Mesendoderm (in vitro differentiated cells): ENCODE measurements around the gene PISD.
A peak's percentile ranks its signal among the peaks of the same experiment; 100 is the strongest.
"Not testable (repeated sequence)": the region's sequence is repeated elsewhere in the genome, so short reads cannot be mapped to it uniquely, and the experiment has no call there.

Source experiments
- DNase-seq: peaks from one replicate; pipeline ENCODE4 v3.0.0; 2013
- H2AK5ac ChIP-seq: 2 replicates; pipeline ENCODE4 v1.6.1; 2013; ENCODE audit warnings: low read length, inconsistent platforms
- H2BK120ac ChIP-seq: 2 replicates; pipeline ENCODE4 v1.6.1; 2013; ENCODE audit warnings: low read depth, mild to moderate bottlenecking, low read length, moderate library complexity, mixed read lengths
- H2BK15ac ChIP-seq: replicated peaks from 2 replicates; pipeline ENCODE4 v1.6.1; 2013; ENCODE audit warnings: low read depth, mild to moderate bottlenecking, moderate library complexity
- H2BK5ac ChIP-seq: 2 replicates; pipeline ENCODE4 v1.6.1; 2013; ENCODE audit warnings: low read length, inconsistent platforms
- H3K18ac ChIP-seq: 2 replicates; pipeline ENCODE4 v1.6.1; 2013; ENCODE audit warnings: mild to moderate bottlenecking, low read length, mixed read lengths
- H3K23ac ChIP-seq: one replicate; pipeline ENCODE4 v1.6.1; 2013; ENCODE audit warnings: low read length
- H3K27ac ChIP-seq: 2 replicates; pipeline ENCODE4 v1.5.1; 2013; ENCODE audit warnings: low read depth, mild to moderate bottlenecking, inconsistent platforms, low read length, moderate library complexity
- H3K27me3 ChIP-seq: 2 replicates; pipeline ENCODE4 v1.6.1; 2013; ENCODE audit warnings: low read length, control low read depth, mild to moderate bottlenecking, inconsistent platforms; ENCODE audit not compliant: insufficient read depth, poor library complexity
- H3K36me3 ChIP-seq: 2 replicates; pipeline ENCODE4 v1.6.1; 2013; ENCODE audit warnings: low read length, inconsistent platforms; ENCODE audit not compliant: control insufficient read depth, insufficient read depth
- H3K4ac ChIP-seq: one replicate; pipeline ENCODE4 v1.6.1; 2013; ENCODE audit warnings: low read depth, mild to moderate bottlenecking, low read length, moderate library complexity
- H3K4me1 ChIP-seq: 2 replicates; pipeline ENCODE4 v1.6.1; 2013; ENCODE audit warnings: low read depth, low read length, inconsistent platforms; ENCODE audit not compliant: control insufficient read depth
- H3K4me2 ChIP-seq: 2 replicates; pipeline ENCODE4 v1.6.1; 2013; ENCODE audit warnings: low read length
- H3K4me3 ChIP-seq: 2 replicates; pipeline ENCODE4 v1.5.1; 2013; ENCODE audit warnings: mild to moderate bottlenecking, low read length
- H3K56ac ChIP-seq: one replicate; pipeline ENCODE4 v1.6.1; 2013; ENCODE audit warnings: low read length
- H3K79me1 ChIP-seq: 2 replicates; pipeline ENCODE4 v1.6.1; 2013; ENCODE audit warnings: low read length, inconsistent platforms
- H3K79me2 ChIP-seq: 2 replicates; pipeline ENCODE4 v1.6.1; 2013; ENCODE audit warnings: mild to moderate bottlenecking, low read length; ENCODE audit not compliant: control insufficient read depth, insufficient read depth
- H3K9ac ChIP-seq: 2 replicates; pipeline ENCODE4 v1.6.1; 2013; ENCODE audit warnings: low read length, inconsistent platforms
- H4K5ac ChIP-seq: one replicate; pipeline ENCODE4 v1.6.1; 2013; ENCODE audit warnings: low read length
- H4K8ac ChIP-seq: one replicate; pipeline ENCODE4 v1.6.1; 2013; ENCODE audit warnings: low read depth, mild to moderate bottlenecking, control low read depth, low read length, moderate library complexity
- WGBS: extraction: QIAGEN DNeasy Blood & Tissue Kit; methylation state at CpG from one replicate; pipeline ENCODE4 v1.1.7; 2013; ENCODE audit warnings: low lambda C conversion rate, missing lambda C conversion rate; ENCODE audit not compliant: insufficient coverage; ENCODE audit errors: extremely low coverage; 5-methylcytosine and 5-hydroxymethylcytosine counted together

Gene PISD

DNA sequence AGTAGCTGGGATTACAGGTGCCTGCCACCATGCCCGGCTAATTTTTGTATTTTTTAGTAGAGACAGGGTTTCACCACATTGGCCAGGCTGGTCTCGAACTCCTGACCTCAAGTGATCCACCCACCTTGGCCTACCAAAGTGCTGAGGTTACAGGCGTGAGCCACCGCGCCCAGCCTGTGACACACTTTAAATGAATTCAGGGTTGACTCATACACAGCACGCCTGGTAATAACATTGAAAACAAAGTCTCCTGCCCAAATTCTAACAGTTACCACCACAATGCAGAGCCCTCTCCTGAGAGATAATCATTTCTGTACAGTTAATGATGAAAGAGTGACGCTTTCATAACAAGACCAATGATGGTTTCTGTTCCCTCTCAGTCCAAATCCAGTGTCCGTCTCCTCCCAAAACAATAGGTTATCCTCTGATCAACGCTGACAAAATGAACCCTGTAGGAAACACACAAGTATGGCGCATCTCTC is 1.1 kb downstream of the PISD start:
- WGBS = no CpG with 5 or more reads among the region's 10 CpGs
- H3K4me2 ChIP-seq = peak overlapping the region; percentile 53
- H3K9ac ChIP-seq = peak overlapping the region; percentile 73
- H3K79me2 ChIP-seq = peaks cover 41% of the 10 kb centered on the region
- not testable (repeated sequence) for H3K23ac ChIP-seq, H3K4me1 ChIP-seq, H2BK5ac ChIP-seq, H2BK15ac ChIP-seq, H3K27me3 ChIP-seq, H3K4ac ChIP-seq, H4K5ac ChIP-seq, H4K8ac ChIP-seq, H2AK5ac ChIP-seq, H3K18ac ChIP-seq, H3K36me3 ChIP-seq, H2BK120ac ChIP-seq, H3K27ac ChIP-seq
- peaks cover 16% of the 10 kb centered on the region for H3K79me1 ChIP-seq
- peak overlapping the region; percentile 93 for H3K4me3 ChIP-seq
- DNase-seq = peak; percentile 39
- peak overlapping the region; percentile 93 for H3K56ac ChIP-seq

DNA sequence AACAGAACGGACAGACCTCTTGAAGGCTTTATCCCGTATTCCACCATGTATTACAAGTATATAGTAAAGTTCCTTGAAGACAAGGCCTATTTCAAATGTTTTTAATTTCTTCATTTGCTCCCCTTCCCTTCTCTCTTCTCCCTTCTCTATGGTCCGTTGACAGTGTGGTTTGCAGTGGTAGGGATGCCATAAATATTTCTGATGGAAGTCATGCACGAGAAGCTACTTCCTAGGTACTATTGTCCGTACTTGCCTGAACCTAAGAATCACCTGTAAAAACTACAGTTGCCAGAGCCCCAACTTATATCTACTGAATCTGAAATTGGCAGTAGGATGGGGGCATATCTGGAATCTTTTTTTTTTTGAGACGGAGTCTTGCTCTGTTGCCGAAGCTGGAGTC is 2.8 kb downstream of the PISD start:
- no peak overlapping the region for H3K23ac ChIP-seq
- H3K27ac ChIP-seq = no peak overlapping the region
- H3K79me2 ChIP-seq = peaks cover 46% of the 10 kb centered on the region
- no peak overlapping the region for H3K56ac ChIP-seq
- no peak overlapping the region for H4K5ac ChIP-seq
- no peak for DNase-seq
- H3K27me3 ChIP-seq = no peaks in the 10 kb centered on the region
- H4K8ac ChIP-seq = no peak overlapping the region
- peaks cover 2% of the 10 kb centered on the region for H3K36me3 ChIP-seq
- peaks cover 19% of the 10 kb centered on the region for H3K79me1 ChIP-seq
- H3K9ac ChIP-seq = no peak overlapping the region
- H2BK120ac ChIP-seq = no peak overlapping the region
- H3K4me1 ChIP-seq = peaks cover 5% of the 10 kb centered on the region
- H3K18ac ChIP-seq = no peak overlapping the region
- no peak overlapping the region for H2AK5ac ChIP-seq
- no peak overlapping the region for H3K4me2 ChIP-seq
- H3K4ac ChIP-seq = no peak overlapping the region
- no peak overlapping the region for H2BK15ac ChIP-seq
- WGBS = no CpG with 5 or more reads among the region's 7 CpGs
- H2BK5ac ChIP-seq = no peak overlapping the region
- no peak overlapping the region for H3K4me3 ChIP-seq

DNA sequence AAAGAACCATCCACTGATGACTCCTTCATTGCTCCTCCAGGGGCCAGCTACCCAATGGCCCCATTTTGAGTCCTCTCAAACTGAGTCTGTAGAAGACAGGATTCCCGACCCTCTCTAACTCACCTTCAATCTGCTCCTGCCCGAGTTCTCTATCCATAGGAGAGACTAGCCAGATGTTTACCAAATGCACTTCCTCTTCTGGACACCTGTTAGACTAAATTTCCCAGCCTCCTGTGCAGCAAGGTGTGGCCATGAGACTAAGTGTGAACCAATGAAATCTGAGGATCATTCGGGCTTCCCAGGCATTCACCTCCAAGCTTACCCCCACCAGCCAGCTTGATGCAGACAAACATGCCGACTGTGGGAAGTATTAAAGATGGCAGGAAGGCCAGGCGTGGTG is 7.6 kb downstream of the PISD start:
- no peaks in the 10 kb centered on the region for H3K4me1 ChIP-seq
- no peak overlapping the region for H4K5ac ChIP-seq
- H2BK120ac ChIP-seq = no peak overlapping the region
- H3K4me2 ChIP-seq = no peak overlapping the region
- no peaks in the 10 kb centered on the region for H3K27me3 ChIP-seq
- no CpG with 5 or more reads among the region's 5 CpGs for WGBS
- H3K79me1 ChIP-seq = peaks cover 16% of the 10 kb centered on the region
- H2AK5ac ChIP-seq = no peak overlapping the region
- no peak overlapping the region for H3K56ac ChIP-seq
- H2BK15ac ChIP-seq = no peak overlapping the region
- H3K36me3 ChIP-seq = peaks cover 4% of the 10 kb centered on the region
- H3K23ac ChIP-seq = no peak overlapping the region
- DNase-seq = no peak
- H3K79me2 ChIP-seq = peaks cover 39% of the 10 kb centered on the region
- H4K8ac ChIP-seq = no peak overlapping the region
- H3K4me3 ChIP-seq = no peak overlapping the region
- no peak overlapping the region for H3K27ac ChIP-seq
- no peak overlapping the region for H3K9ac ChIP-seq
- H3K18ac ChIP-seq = no peak overlapping the region
- no peak overlapping the region for H3K4ac ChIP-seq
- no peak overlapping the region for H2BK5ac ChIP-seq

DNA sequence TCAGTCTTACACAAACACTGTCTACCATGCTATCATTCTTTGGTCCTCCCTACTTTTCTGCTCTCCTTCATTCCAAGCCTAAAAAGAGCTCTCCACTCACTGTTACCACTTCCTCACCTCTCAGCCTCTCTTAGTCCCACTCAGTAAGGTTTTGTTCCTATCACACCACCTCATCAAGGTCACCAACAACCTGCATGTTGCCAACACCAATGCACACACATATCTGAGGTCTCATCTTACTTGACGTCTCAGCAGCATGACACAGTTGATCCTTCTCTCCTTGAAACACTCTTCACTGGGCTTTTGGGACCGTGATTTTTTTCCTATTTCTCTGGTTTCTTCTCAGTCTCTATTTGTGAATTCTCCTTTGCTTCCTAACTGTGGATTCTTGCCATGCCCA is 8.1 kb downstream of the PISD start:
- Histone ChIP-seq H3K27me3 (no peaks in the 10 kb centered on the region), H2BK120ac (no peak overlapping the region), H2AK5ac (no peak overlapping the region), H3K4ac (no peak overlapping the region), H4K8ac (no peak overlapping the region), H3K36me3 (peaks cover 4% of the 10 kb centered on the region), H3K23ac (no peak overlapping the region), H3K4me3 (no peak overlapping the region), H3K56ac (no peak overlapping the region), H3K4me1 (no peaks in the 10 kb centered on the region), H2BK15ac (no peak overlapping the region), H4K5ac (no peak overlapping the region), H2BK5ac (no peak overlapping the region), H3K18ac (no peak overlapping the region), H3K4me2 (no peak overlapping the region), H3K79me1 (peaks cover 16% of the 10 kb centered on the region), H3K9ac (no peak overlapping the region), H3K79me2 (peaks cover 35% of the 10 kb centered on the region), H3K27ac (no peak overlapping the region)
- DNase-seq = no peak
- no CpG with 5 or more reads among the region's 2 CpGs for WGBS

GRCh38 chr22:31652911-31653684 is 8.9 kb downstream of the PISD start:
- Histone ChIP-seq H3K18ac (no peak overlapping the region), H3K4me3 (no peak overlapping the region), H3K23ac (no peak overlapping the region), H2AK5ac (no peak overlapping the region), H3K27me3 (no peaks in the 10 kb centered on the region), H3K79me2 (peaks cover 27% of the 10 kb centered on the region), H3K56ac (no peak overlapping the region), H3K4ac (no peak overlapping the region), H3K27ac (no peak overlapping the region), H4K5ac (no peak overlapping the region), H2BK15ac (no peak overlapping the region), H2BK120ac (no peak overlapping the region), H3K4me1 (no peaks in the 10 kb centered on the region), H3K79me1 (peaks cover 14% of the 10 kb centered on the region), H3K36me3 (peaks cover 4% of the 10 kb centered on the region), H3K9ac (no peak overlapping the region), H2BK5ac (no peak overlapping the region), H3K4me2 (no peak overlapping the region), H4K8ac (no peak overlapping the region)
- no peak for DNase-seq
- WGBS = no CpG with 5 or more reads among the region's 9 CpGs

DNA sequence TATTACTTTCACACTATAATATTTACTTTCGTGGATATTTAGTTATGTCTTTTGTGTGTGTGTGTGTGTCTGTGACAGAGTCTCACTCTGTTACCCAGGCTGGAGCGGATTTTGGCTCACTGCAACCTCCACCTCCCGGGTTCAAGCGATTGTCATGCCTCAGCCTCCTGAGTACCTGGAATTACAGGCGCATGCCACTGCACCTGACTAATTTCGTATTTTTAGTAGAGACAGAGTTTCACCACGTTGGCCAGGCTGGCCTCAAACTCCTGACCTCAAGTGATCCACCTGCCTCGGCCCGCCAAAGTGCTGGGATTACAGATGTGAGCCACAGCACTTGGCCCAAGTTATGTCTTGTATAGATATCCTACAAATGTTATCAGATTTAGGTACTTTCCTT is 9.9 kb downstream of the PISD start:
- DNase-seq = no peak
- no peak overlapping the region for H4K5ac ChIP-seq
- no CpG with 5 or more reads among the region's 9 CpGs for WGBS
- H3K4me3 ChIP-seq = no peak overlapping the region
- no peak overlapping the region for H2AK5ac ChIP-seq
- H3K56ac ChIP-seq = no peak overlapping the region
- H2BK15ac ChIP-seq = no peak overlapping the region
- no peaks in the 10 kb centered on the region for H3K4me1 ChIP-seq
- H2BK120ac ChIP-seq = no peak overlapping the region
- H4K8ac ChIP-seq = no peak overlapping the region
- H3K36me3 ChIP-seq = peaks cover 2% of the 10 kb centered on the region
- no peak overlapping the region for H3K9ac ChIP-seq
- no peaks in the 10 kb centered on the region for H3K27me3 ChIP-seq
- no peak overlapping the region for H3K23ac ChIP-seq
- no peak overlapping the region for H3K27ac ChIP-seq
- no peak overlapping the region for H3K4me2 ChIP-seq
- no peak overlapping the region for H3K4ac ChIP-seq
- H3K18ac ChIP-seq = no peak overlapping the region
- peaks cover 14% of the 10 kb centered on the region for H3K79me1 ChIP-seq
- no peak overlapping the region for H2BK5ac ChIP-seq
- H3K79me2 ChIP-seq = peaks cover 22% of the 10 kb centered on the region
